Measurements from ENCODE around the gene RBM33. TPM values are rescaled to one million over a fixed set of nuclear protein-coding genes. Genes with fewer than 3 reads are reported as not detected.

RBM33 gene
- total RNA-seq, 1 donor from 2014 or later: 78.8 TPM

- intact Hi-C loops (cut with micrococcal nuclease): loop anchor here (10.0 kb wide), 1 partner anchor 1484 kb away; no protein-coding TSS in a partner anchor
Measured at GRCh38 chr7:155791214-155791737, 146.8 kb downstream of the RBM33 start.

- intact Hi-C loops (cut with micrococcal nuclease): loop anchor here (10.0 kb wide), 1 partner anchor 1483 kb away; no protein-coding TSS in a partner anchor
Measured at GRCh38 chr7:155791836-155792235, 147.4 kb downstream of the RBM33 start.

DNA sequence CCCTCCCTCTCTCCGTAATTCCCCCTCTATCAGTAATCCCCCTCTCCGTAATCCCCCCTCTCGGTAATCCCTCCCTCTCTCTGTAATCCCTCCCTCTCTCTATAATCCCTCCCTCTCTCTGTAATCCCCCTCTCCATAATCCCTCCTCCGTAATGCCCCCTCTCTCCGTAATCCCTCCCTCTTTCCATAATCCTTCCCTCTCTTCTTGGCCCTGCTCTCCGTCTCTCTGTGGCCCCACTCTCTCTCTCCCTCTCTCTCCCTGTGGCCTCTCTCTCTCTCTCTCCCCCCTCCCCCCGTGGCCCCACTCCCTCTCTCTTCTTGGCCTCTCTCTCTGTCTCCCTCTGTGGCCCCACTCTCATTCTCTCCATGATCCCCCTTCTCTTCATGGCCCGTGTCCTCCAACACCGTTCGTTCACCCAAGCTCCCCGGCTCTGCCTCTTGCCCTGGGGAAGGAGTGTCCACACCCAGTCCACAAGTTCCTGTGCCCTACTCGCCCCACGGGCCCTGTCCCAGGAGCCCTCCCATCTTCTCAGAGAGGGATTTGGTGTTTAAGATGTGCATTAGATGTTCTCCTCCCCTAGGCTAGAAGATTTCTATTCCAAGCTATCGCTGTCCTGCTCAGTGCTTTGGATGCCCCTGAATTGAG lies 148.0 kb downstream of the RBM33 start:
- intact Hi-C loops (cut with micrococcal nuclease): loop anchor here (10.0 kb wide), 1 partner anchor 1482 kb away; no protein-coding TSS in a partner anchor

GRCh38 chr7:155792999-155793560 lies 148.6 kb downstream of the RBM33 start:
- intact Hi-C loops (cut with micrococcal nuclease): loop anchor here (10.0 kb wide), 1 partner anchor 1482 kb away; no protein-coding TSS in a partner anchor

- intact Hi-C loops (cut with micrococcal nuclease): loop anchor here (10.0 kb wide), 1 partner anchor 1481 kb away; no protein-coding TSS in a partner anchor
Measured at GRCh38 chr7:155793720-155794119, 149.3 kb downstream of the RBM33 start.

- intact Hi-C loops (cut with micrococcal nuclease): loop anchor here (10.0 kb wide), 1 partner anchor 1481 kb away; no protein-coding TSS in a partner anchor
Measured at GRCh38 chr7:155794196-155794595, 149.7 kb downstream of the RBM33 start.

DNA sequence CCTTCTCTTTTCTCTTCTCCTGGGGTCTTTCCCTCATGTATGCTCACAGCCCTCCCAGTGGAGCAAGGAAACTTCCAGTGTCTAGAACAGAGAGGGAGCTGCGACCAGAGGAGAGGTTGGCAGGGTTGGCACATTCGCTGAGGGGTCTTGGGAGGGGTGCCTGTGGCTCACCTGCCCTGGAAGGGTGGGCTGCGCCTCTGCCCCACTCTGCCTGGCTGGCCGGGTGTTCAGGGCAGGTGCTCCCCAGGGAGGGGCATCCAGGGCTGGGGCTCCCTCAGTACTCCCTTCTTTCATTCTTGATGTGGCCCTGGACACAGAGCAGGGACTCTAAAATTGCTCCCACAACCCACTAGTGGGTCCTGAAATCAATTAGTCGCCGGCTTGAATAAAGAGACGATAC lies 150.9 kb downstream of the RBM33 start:
- intact Hi-C loops (cut with micrococcal nuclease): loop anchor here (10.0 kb wide), 1 partner anchor 1479 kb away; no protein-coding TSS in a partner anchor

- intact Hi-C loops (cut with micrococcal nuclease): loop anchor here (10.0 kb wide), 1 partner anchor 1479 kb away; no protein-coding TSS in a partner anchor
Measured at GRCh38 chr7:155795951-155796350, 151.5 kb downstream of the RBM33 start.

GRCh38 chr7:155796381-155797261 lies 152.2 kb downstream of the RBM33 start:
- intact Hi-C loops (cut with micrococcal nuclease): loop anchor here (1.0 to 10.0 kb wide), 3 partner anchors 677 to 1478 kb away; no protein-coding TSS in a partner anchor

GRCh38 chr7:155797262-155798250 lies 153.1 kb downstream of the RBM33 start:
- intact Hi-C loops (cut with micrococcal nuclease): loop anchor here (1.0 to 10.0 kb wide), 3 partner anchors 676 to 1477 kb away; no protein-coding TSS in a partner anchor

DNA sequence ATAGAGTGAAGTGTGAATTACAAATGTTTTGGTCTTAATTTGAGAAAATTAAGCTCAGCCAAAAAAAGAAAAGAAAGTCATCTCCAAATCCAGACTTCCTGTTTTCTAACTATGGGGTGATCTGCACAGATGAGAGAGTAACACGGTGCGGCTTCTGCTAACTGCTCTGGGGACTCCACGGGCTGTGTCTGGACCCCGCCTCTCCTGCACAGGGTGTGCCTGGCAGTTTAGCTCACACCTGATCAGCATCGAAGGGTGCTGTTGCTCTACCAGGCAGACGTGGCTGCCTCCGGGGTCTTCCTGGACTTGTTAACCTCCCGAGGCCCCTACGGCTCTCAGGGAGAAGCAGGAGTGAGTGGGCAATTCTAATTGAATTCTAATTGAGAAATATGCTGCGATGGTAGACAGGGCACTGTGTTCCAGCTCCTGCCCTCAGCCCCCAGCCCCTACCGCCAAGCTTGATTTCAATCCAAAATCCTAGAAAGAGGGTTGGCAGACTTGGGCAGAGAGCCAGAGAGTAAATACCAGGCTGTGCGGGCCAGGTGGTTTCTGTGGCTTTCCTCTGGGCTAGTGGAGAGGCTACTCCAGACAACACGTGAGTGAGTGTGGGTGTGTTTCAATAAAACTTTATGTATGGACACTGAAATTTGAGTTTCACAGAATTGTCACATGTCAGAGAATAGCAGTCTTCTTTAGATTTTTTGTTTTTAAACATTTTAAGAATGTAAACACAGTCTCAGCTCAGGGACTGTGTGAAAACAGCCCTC lies 154.4 kb downstream of the RBM33 start:
- intact Hi-C loops (cut with micrococcal nuclease): loop anchor here (10.0 kb wide), 1 partner anchor 1476 kb away; no protein-coding TSS in a partner anchor

GRCh38 chr7:155799514-155799913 lies 155.1 kb downstream of the RBM33 start:
- intact Hi-C loops (cut with micrococcal nuclease): loop anchor here (10.0 kb wide), 1 partner anchor 1475 kb away; no protein-coding TSS in a partner anchor

- intact Hi-C loops (cut with micrococcal nuclease): no loop called here
Measured at GRCh38 chr7:155800301-155800700, 155.8 kb downstream of the RBM33 start.

GRCh38 chr7:155800741-155801267 lies 156.3 kb downstream of the RBM33 start:
- intact Hi-C loops (cut with micrococcal nuclease): no loop called here

DNA sequence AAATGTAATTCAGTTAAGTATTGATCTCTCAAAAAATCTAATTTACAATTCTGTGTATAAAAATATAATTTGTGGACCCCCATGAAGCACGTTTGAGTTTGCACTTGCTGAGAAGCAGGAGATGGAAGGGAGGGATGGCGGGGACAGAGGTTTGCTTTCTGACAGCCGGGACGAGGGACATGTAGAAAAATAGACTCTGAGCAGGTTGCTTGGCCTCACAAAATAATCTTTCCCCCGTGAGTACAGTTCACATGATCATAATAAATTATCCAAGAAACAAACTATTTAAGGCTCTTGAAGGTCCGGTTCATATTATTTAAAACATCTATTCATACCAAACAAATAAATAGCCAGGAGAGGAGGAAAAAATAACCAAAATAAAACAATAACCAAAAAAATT lies 157.8 kb downstream of the RBM33 start:
- intact Hi-C loops (cut with micrococcal nuclease): no loop called here

DNA sequence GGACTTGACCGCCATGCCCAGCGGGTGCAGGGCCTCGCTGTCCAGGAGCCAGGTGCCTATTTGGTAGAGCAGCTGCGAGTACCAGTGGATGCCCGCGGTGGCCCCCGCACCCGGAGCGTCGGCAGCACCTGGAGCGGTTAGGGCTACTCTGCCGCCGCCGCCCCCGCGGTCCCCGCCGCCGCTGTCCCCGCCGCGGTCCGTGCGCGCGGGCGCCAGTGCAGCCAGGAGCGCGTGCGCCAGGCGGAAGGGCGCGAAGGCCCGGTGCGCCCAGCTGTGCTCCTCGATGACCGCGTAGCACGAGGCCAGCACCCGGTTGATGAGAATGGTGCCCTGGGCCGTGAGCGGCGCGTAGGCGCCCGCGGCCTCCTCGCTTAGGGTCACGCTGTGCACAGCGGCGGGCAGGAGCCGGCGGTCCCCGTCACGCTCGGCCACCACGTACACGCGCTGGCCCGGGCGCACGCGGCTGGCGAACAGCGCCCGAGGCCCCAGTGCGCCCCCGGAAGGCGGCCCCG lies 158.5 kb downstream of the RBM33 start:
- intact Hi-C loops (cut with micrococcal nuclease): no loop called here

DNA sequence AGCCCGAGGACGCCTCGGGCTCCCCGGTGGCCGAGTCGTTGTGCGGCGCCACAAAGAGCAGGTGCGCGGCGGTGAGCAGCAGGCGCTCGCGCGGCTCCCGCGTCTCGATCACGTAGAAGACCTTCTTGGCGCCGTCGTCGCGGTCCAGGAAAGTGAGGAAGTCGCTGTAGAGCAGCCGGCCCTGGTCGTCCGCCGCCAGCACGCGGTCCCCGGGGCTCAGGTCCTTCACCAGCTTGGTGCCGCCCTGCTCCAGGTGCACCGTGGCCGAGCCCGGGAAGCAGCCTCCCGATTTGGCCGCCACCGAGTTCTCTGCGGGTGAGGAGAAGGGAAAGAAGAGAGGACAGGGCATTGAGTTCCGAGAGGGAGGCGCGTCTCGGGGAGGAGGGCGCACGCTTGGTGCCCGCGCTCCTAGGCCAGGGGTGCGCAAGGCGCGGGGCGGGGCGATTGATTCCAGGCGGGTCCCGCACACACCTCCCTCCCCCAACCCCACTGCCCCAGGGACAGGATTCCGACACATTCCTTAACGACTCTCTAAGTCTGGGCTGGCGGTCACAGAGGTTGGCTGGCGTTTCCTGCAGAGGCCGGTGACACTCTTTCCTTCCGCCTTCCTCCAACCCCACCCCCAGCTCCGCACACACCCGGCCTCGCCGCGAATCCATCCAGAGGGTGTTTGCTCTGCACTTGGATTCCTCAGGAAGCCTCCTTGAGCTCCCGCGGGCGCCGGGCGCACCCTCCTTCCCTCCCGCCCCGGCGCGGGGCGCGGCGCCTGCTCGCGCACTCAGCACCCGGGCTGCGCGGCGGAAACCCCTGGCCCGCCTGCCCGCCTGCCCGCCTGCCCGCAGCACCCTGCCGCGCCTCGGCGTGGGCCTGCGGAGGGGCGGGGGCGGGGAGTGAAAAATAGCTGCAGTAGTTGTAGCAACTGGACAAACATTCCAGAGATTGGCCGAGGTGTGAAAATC lies 159.2 kb downstream of the RBM33 start:
- intact Hi-C loops (cut with micrococcal nuclease): loop anchor here (1.0 to 2.0 kb wide), 2 partner anchors 292 to 1197 kb away; no protein-coding TSS in a partner anchor
